Stomach (tissue), 4 donors: ENCODE results near the gene PGAP6.

Experiments used
- POLR2A ChIP-seq, 4 donors: fragments of 450-650 bp; IDR thresholded peaks; one replicate each; pipeline ENCODE4 v1.6.1; 2016; ENCODE audit warnings: antibody characterized with exemption in 4 of 4, control low read depth in 2 of 4, mild to moderate bottlenecking in 1 of 4, moderate library complexity in 1 of 4
- TF ChIP-seq, protein P1 (sequence below), 7 experiments: fragments of 450-650 bp in 4 of 7; fragments of 200-600 bp in 3 of 7; sonication (generic) in 3 of 7; IDR thresholded peaks; one replicate each; pipeline ENCODE4 v1.5.1; 2016 to 2019; ENCODE audit warnings: antibody characterized with exemption in 7 of 7, control low read depth in 2 of 7, mild to moderate bottlenecking in 1 of 7

DNA sequence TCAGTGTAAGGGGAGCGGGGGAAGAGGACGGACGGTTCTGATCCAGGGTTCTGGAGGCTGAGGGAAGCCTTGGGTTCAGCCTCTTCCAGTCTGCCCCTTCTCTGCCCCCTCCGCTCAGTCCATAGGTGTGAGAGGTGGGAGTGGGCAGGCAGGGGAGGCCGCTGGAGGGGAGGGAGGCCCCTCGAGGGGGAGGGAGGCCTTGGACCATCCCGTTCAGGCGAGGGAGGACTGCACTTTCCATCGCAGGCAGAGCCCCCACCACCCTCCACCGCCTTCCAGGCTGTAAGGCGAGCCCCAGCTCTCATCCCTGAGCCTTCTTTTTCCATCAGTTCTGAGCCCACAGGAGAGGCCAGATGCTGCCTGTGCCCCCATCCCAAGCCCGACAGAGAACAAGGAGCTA lies 25.0 kb downstream of the PGAP6 start:
- no peak for TF ChIP-seq POLR2A (IDR thresholded peaks at IDR 0.05)
- TF ChIP-seq, protein P1, sequence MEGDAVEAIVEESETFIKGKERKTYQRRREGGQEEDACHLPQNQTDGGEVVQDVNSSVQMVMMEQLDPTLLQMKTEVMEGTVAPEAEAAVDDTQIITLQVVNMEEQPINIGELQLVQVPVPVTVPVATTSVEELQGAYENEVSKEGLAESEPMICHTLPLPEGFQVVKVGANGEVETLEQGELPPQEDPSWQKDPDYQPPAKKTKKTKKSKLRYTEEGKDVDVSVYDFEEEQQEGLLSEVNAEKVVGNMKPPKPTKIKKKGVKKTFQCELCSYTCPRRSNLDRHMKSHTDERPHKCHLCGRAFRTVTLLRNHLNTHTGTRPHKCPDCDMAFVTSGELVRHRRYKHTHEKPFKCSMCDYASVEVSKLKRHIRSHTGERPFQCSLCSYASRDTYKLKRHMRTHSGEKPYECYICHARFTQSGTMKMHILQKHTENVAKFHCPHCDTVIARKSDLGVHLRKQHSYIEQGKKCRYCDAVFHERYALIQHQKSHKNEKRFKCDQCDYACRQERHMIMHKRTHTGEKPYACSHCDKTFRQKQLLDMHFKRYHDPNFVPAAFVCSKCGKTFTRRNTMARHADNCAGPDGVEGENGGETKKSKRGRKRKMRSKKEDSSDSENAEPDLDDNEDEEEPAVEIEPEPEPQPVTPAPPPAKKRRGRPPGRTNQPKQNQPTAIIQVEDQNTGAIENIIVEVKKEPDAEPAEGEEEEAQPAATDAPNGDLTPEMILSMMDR (IDR thresholded peaks at IDR 0.05): no peak
